HT-29 (cell line): ENCODE measurements around the gene CPAMD8. TPM values are rescaled to one million over a fixed set of nuclear protein-coding genes. Genes with fewer than 3 reads are reported as not detected.
"Not testable (repeated sequence)": the region's sequence is repeated elsewhere in the genome, so short reads cannot be mapped to it uniquely, and the experiment has no call there.

Experiments used
- DNase-seq: peaks from one replicate; pipeline ENCODE4 v3.0.0-alpha.2; 2015; ENCODE audit warnings: low spot score
- total RNA-seq: library from RNA; depleted of rRNA; stranded (reverse); fragments of >200 nt; shearing (Covaris generic); gene quantifications from 2 replicates; pipeline ENCODE4 v1.2.3, GENCODE V29; 2014

Gene CPAMD8
- total RNA-seq, 1 experiment from 2014 or later = not detected

- DNase-seq = not testable (repeated sequence)
These were observed 151.7 kb downstream of the CPAMD8 start for GRCh38 chr19:16874978-16875299.

- no peak for DNase-seq
These were observed 152.2 kb downstream of the CPAMD8 start for GRCh38 chr19:16874250-16874977.

- DNase-seq = no peak
These were observed 153.0 kb downstream of the CPAMD8 start for GRCh38 chr19:16873594-16873993.

- no peak for DNase-seq
These were observed 153.9 kb downstream of the CPAMD8 start for GRCh38 chr19:16872728-16873127.

- DNase-seq = no peak
These were observed 154.7 kb downstream of the CPAMD8 start for GRCh38 chr19:16871871-16872270.

- no peak for DNase-seq
These were observed 157.2 kb downstream of the CPAMD8 start for GRCh38 chr19:16869331-16869972.

- DNase-seq = no peak
These were observed 158.0 kb downstream of the CPAMD8 start for GRCh38 chr19:16868423-16869130.

GRCh38 chr19:16867211-16867610 is 159.4 kb downstream of the CPAMD8 start:
- DNase-seq = no peak

- DNase-seq = no peak
These were observed 163.7 kb downstream of the CPAMD8 start for GRCh38 chr19:16862826-16863415.

GRCh38 chr19:16861834-16862233 is 164.8 kb downstream of the CPAMD8 start:
- DNase-seq = no peak

- no peak for DNase-seq
These were observed 165.6 kb downstream of the CPAMD8 start for GRCh38 chr19:16861011-16861410.

- DNase-seq = no peak
These were observed 166.5 kb downstream of the CPAMD8 start for GRCh38 chr19:16860118-16860517.

- DNase-seq = no peak
These were observed 167.0 kb downstream of the CPAMD8 start for GRCh38 chr19:16859626-16860025.

- DNase-seq = no peak
These were observed 170.5 kb downstream of the CPAMD8 start for GRCh38 chr19:16856091-16856490.

GRCh38 chr19:16853066-16853465 is 173.5 kb downstream of the CPAMD8 start:
- DNase-seq = no peak

GRCh38 chr19:16851031-16851712 is 175.4 kb downstream of the CPAMD8 start:
- no peak for DNase-seq

- no peak for DNase-seq
These were observed 176.5 kb downstream of the CPAMD8 start for GRCh38 chr19:16850133-16850532.

GRCh38 chr19:16849168-16849567 is 177.4 kb downstream of the CPAMD8 start:
- no peak for DNase-seq

GRCh38 chr19:16847430-16847829 is 179.2 kb downstream of the CPAMD8 start:
- no peak for DNase-seq

GRCh38 chr19:16846901-16847300 is 179.7 kb downstream of the CPAMD8 start:
- DNase-seq = no peak
